Small intestine (tissue), 7 donors: ENCODE results near the gene TRAPPC6A. TPM values are rescaled to one million over a fixed set of nuclear protein-coding genes. Genes with fewer than 3 reads are reported as not detected.

ENCODE experiments used
- DNase-seq, 2 donors: peaks; one replicate each; pipeline versions ENCODE4 v3.0.0 to v3.0.0-alpha.2; 2013
- FAIRE-seq: peaks from 2 replicates; lab custom pipeline; 2012; peaks lifted over from hg19 to GRCh38; lab: Jason Lieb, UNC
- H3K27ac ChIP-seq, 3 donors: one replicate each; pipeline ENCODE4 v1.5.1; 2013; ENCODE audit warnings: low read length in 2 of 3, mild to moderate bottlenecking in 2 of 3, control low read depth in 1 of 3, inconsistent platforms in 1 of 3, low read depth in 1 of 3, moderate library complexity in 1 of 3
- H3K27me3 ChIP-seq, 3 donors: one replicate each; pipeline ENCODE4 v1.6.1; 2013; ENCODE audit warnings: low read length in 3 of 3, inconsistent platforms in 1 of 3; ENCODE audit not compliant: control insufficient read depth in 3 of 3, insufficient read depth in 3 of 3
- H3K36me3 ChIP-seq, 3 donors: one replicate each; pipeline ENCODE4 v1.6.1; 2013; ENCODE audit warnings: low read length in 3 of 3, inconsistent platforms in 1 of 3, low read depth in 1 of 3, mild to moderate bottlenecking in 1 of 3, moderate library complexity in 1 of 3; ENCODE audit not compliant: control insufficient read depth in 3 of 3, insufficient read depth in 2 of 3
- H3K4me1 ChIP-seq, 3 donors: one replicate each; pipeline ENCODE4 v1.6.1; 2013; ENCODE audit warnings: low read length in 2 of 3, inconsistent platforms in 1 of 3, low read depth in 1 of 3, mild to moderate bottlenecking in 1 of 3, moderate library complexity in 1 of 3; ENCODE audit not compliant: control insufficient read depth in 3 of 3, insufficient read depth in 2 of 3
- H3K4me3 ChIP-seq, 3 donors: one replicate each; pipeline ENCODE4 v1.5.1; 2013; ENCODE audit warnings: low read length in 3 of 3, control low read depth in 1 of 3, inconsistent platforms in 1 of 3, low read depth in 1 of 3, mild to moderate bottlenecking in 1 of 3, moderate library complexity in 1 of 3
- H3K9me3 ChIP-seq, 2 donors: one replicate each; pipeline ENCODE4 v1.6.1; 2013; ENCODE audit warnings: low read depth in 1 of 2, low read length in 1 of 2; ENCODE audit not compliant: control insufficient read depth in 2 of 2, insufficient read depth in 1 of 2
- WGBS, 3 donors: extraction: QIAGEN DNeasy Blood & Tissue Kit; methylation state at CpG; one replicate each; pipeline ENCODE4 v1.1.7; 2013; 5-methylcytosine and 5-hydroxymethylcytosine counted together
- polyA plus RNA-seq, 4 donors: library from polyadenylated mRNA; stranded (reverse) in 3 of 4; unstranded in 1 of 4; fragments of 200-250 nt in 3 of 4; fragments of 120-200 nt in 1 of 4; gene quantifications; one replicate each; pipeline versions ENCODE4 v1.2.1 to v1.2.3, GENCODE V29; 2013
- donor health status: healthy with polysubstance abuse.
- donor health status: control.
- donor health status: control.
- donor health status: Bipolar disorder and iron deficiency.
- donor health status: healthy.

TRAPPC6A gene
- polyA plus RNA-seq, 4 donors: 38.4 to 67.6 (median 41.7) TPM

- no peaks in the 10 kb centered on the region for H3K9me3 ChIP-seq
- no peak for DNase-seq
- H3K4me3 ChIP-seq: no peak overlapping the region
- no peaks in the 10 kb centered on the region for H3K4me1 ChIP-seq
- peaks cover 0 to 2% (median 0%) of the 10 kb centered on the region in 3 donors for H3K36me3 ChIP-seq
- no peak overlapping the region for H3K27ac ChIP-seq
- WGBS, 3 donors: 11 to 26% (median 24%) methylated on average over 28 to 46 of the region's 46 CpGs
- no peak for FAIRE-seq
- peaks cover 6 to 67% (median 8%) of the 10 kb centered on the region in 3 donors for H3K27me3 ChIP-seq
These were observed 39.3 kb upstream of the TRAPPC6A start for GRCh38 chr19:45217193-45217956.

DNA sequence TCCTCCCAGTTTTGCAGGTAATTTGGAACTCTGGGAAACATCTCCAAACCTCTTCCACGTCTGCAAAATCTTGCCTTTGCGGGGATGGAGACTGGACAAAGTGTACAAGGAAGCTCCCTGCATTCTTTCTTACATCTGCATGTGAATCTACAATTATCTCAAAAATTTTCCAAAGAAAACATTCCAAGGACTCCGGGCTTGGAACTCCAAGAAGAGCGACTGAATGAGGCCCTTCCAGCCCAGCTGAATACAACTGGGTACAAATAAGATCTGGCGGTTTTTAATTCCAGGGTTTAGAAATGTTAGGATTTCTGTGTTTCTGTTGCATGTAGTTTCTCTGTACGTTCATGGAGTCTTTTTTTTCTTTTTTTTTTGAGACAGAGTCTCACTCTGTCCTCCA lies 38.6 kb upstream of the TRAPPC6A start:
- DNase-seq (no peak), FAIRE-seq (no peak)
- Histone ChIP-seq H3K4me1 (no peaks in the 10 kb centered on the region), H3K36me3 (peaks cover 0 to 2% (median 0%) of the 10 kb centered on the region in 3 donors), H3K27me3 (peaks cover 6 to 64% (median 8%) of the 10 kb centered on the region in 3 donors), H3K27ac (no peak overlapping the region), H3K4me3 (no peak overlapping the region), H3K9me3 (no peaks in the 10 kb centered on the region)
- 62 to 65% (median 63%) methylated on average over 6 of the region's 6 CpGs for WGBS, 3 donors

DNA sequence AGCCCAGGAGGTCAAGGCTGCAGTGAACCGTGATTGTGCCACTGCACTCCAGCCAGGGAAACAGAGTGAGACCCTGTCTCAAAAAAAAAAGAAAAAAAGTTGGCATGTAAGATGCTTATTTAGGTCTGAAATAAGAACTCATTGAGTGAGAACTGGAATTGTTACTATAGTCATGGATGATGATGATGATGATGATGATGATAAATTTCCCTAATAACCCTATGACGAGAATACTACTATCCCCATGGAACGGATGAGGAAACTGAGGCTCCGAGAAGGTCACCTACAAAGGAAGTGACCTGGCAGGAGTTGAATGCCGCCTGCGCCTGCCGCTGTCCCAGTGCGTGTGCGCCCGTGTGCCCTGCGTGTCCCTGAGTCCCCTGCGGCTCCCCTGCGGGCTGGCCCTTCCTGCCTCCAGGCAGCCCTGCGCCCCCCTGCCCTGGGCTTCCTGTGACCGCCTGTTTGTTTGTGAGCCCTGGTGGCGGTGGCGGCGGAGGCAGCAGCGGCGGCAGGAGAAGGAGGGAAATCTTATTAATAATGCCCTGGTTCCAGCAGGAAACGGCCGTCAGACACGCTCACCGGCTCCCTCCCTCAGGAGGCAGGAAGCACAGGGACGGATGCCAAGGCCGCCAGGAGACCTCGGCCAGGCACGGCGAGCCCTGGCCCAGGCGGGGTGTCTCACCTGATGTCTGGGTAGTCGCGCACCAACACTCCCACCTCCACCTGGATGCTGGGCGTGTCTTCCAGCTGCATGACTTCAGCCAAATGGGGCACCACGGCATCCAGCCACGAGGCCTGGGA lies 37.6 kb upstream of the TRAPPC6A start:
- peaks cover 0 to 2% (median 0%) of the 10 kb centered on the region in 3 donors for H3K36me3 ChIP-seq
- DNase-seq: peak in 1 of 2 donors; percentile 15
- H3K4me3 ChIP-seq: no peak overlapping the region
- no peaks in the 10 kb centered on the region for H3K9me3 ChIP-seq
- H3K4me1 ChIP-seq: no peaks in the 10 kb centered on the region
- H3K27me3 ChIP-seq: peaks cover 6 to 55% (median 8%) of the 10 kb centered on the region in 3 donors
- FAIRE-seq: no peak
- no peak overlapping the region for H3K27ac ChIP-seq
- 5 to 12% (median 7%) methylated on average over 28 to 35 of the region's 35 CpGs for WGBS, 3 donors

DNA sequence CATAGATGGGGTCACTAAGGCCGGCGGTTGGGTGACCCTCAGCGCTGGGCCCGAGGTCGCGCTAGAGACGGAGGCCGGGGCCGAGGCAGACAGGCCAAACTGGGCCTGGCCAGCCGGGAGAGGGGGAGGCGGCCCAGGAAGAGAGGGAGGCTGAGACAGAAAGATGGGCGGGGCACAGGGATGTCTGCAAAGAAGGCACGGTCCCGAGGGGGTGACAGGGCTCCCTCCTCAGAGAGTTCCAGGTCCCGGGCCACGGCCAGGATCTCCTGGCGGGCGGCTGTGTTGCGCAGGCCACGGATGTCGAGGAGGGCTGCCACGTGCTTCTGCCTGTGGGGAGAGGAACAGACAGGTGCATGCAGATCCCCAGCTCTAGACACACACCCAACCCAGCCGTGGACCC lies 35.0 kb upstream of the TRAPPC6A start:
- Histone ChIP-seq H3K4me1 (no peaks in the 10 kb centered on the region), H3K9me3 (no peaks in the 10 kb centered on the region), H3K4me3 (no peak overlapping the region), H3K36me3 (peaks cover 0 to 2% (median 0%) of the 10 kb centered on the region in 3 donors), H3K27ac (no peak overlapping the region), H3K27me3 (peaks cover 4 to 43% (median 6%) of the 10 kb centered on the region in 3 donors)
- DNase-seq (no peak), FAIRE-seq (no peak)
- 81 to 85% (median 84%) methylated on average over 21 to 23 of the region's 23 CpGs for WGBS, 3 donors

GRCh38 chr19:45211751-45212381 lies 33.8 kb upstream of the TRAPPC6A start:
- Histone ChIP-seq H3K36me3 (peaks cover 0 to 2% (median 0%) of the 10 kb centered on the region in 3 donors), H3K4me3 (no peak overlapping the region), H3K4me1 (no peaks in the 10 kb centered on the region), H3K27me3 (peaks cover 0 to 32% (median 4%) of the 10 kb centered on the region in 3 donors), H3K9me3 (no peaks in the 10 kb centered on the region), H3K27ac (peak overlapping the region in 1 of 3 donors; percentile 53)
- WGBS, 3 donors: 26 to 30% (median 28%) methylated on average over 17 of the region's 17 CpGs
- FAIRE-seq (no peak), DNase-seq (no peak)

DNA sequence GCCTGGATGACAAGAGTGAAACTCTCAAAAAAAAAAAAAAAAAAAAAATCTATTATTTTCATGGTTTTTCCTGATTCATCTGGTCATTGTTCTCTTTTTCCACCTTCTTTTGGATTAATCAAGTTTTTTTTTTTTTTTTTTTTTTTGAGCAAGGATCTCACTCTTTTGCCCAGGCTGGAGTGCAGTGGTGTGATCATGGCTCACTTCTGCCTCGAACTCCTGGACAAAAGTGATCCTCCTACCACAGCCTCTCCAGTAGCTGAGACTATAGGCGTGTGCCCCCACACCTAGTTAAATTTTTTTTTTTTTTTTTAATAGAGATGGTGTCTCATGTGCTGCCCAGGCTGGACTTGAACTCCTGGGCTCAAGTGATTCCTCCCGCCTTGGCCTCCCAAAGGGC lies 28.3 kb upstream of the TRAPPC6A start:
- Histone ChIP-seq H3K9me3 (no peaks in the 10 kb centered on the region), H3K27ac (no peak overlapping the region), H3K36me3 (no peaks in the 10 kb centered on the region), H3K4me3 (no peak overlapping the region), H3K27me3 (no peaks in the 10 kb centered on the region), H3K4me1 (no peaks in the 10 kb centered on the region)
- no peak for FAIRE-seq
- 85 to 93% (median 88%) methylated on average over 3 of the region's 3 CpGs for WGBS, 3 donors
- no peak for DNase-seq

DNA sequence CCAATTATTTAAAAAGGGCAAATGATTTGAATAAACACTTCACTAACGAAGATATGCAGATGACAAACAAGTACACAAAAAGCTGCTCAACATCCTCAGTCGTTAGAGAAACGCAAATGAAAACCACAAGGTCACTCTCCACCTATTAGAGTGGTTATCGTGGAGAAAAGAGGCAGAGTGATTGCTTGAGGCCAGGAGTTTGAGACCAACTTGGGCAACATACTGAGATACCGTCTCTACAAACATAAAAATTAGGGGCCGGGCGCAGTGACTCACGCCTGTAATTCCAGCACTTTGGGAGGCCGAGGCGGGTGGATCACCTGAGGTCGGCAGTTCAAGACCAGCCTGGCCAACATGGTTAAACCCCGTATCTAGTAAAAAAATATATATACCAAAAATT lies 27.8 kb upstream of the TRAPPC6A start:
- DNase-seq: no peak
- Histone ChIP-seq H3K27ac (no peak overlapping the region), H3K4me3 (no peak overlapping the region), H3K36me3 (no peaks in the 10 kb centered on the region), H3K27me3 (no peaks in the 10 kb centered on the region), H3K4me1 (no peaks in the 10 kb centered on the region), H3K9me3 (no peaks in the 10 kb centered on the region)
- no peak for FAIRE-seq
- 84 to 88% (median 87%) methylated on average over 12 of the region's 12 CpGs for WGBS, 3 donors

DNA sequence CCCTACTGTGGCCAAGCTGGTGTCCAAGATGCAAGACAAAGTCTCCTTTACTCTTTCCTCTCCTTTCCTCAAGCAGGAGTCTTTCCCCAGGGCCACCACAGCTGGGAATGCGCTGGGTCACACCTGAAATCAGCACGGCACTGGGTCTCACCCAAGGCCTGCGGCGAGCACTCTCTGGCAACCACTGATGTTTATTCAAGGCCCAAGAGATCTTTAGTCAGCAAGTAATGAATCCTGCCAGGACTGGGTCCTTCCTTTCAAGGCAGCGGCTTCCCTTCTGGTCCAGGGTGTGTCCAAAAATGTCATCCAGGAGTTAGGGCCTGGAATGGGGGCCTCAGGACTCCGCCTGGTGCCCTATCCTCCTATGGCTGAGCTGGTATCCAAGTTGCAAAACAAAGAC lies 24.6 kb upstream of the TRAPPC6A start:
- FAIRE-seq (no peak), DNase-seq (no peak)
- no peak overlapping the region for H3K27ac ChIP-seq
- H3K36me3 ChIP-seq: no peaks in the 10 kb centered on the region
- no peaks in the 10 kb centered on the region for H3K27me3 ChIP-seq
- no peak overlapping the region for H3K4me3 ChIP-seq
- whole genome bisulfite sequencing, 3 donors: 81 to 93% (median 86%) methylated on average over 6 of the region's 6 CpGs
- H3K4me1 ChIP-seq: no peaks in the 10 kb centered on the region
- H3K9me3 ChIP-seq: no peaks in the 10 kb centered on the region
